ENCODE measurements around the gene SVOP. TPM values are rescaled to one million over a fixed set of nuclear protein-coding genes. Genes with fewer than 3 reads are reported as not detected.

Gene SVOP
- polyA plus RNA-seq, 1 donor: 0.31 TPM

- DNase-seq: no peak
Measured at GRCh38 chr12:108935159-108935763, 85.6 kb downstream of the SVOP start.

GRCh38 chr12:108933949-108934348, 86.9 kb downstream of the SVOP start:
- no peak for DNase-seq

- no peak for DNase-seq
Measured at GRCh38 chr12:108930756-108931155, 90.1 kb downstream of the SVOP start.

DNA sequence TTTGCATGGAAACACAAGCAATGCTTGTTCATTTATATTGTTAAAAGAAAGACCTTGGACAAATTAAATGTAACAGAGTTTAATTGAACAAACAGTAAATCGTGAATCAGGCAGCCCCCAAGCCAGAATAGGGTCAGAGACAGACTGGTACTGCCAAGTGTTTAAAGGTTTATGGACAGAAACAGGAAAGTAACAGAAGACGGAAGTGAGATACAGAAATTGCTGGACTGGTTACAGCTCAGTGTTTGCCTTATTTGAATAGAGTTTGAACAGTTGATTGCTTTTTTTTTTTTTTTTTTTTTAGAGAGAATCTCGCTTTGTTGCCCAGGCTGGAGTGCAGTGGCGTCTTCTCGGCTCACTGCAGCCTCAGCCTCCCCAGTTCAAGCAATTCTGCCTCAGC, 90.7 kb downstream of the SVOP start:
- no peak for DNase-seq

- DNase-seq: no peak
Measured at GRCh38 chr12:108928695-108929094, 92.2 kb downstream of the SVOP start.

GRCh38 chr12:108922918-108923317, 98.0 kb downstream of the SVOP start:
- no peak for DNase-seq

GRCh38 chr12:108921946-108922345, 98.9 kb downstream of the SVOP start:
- DNase-seq: no peak

DNA sequence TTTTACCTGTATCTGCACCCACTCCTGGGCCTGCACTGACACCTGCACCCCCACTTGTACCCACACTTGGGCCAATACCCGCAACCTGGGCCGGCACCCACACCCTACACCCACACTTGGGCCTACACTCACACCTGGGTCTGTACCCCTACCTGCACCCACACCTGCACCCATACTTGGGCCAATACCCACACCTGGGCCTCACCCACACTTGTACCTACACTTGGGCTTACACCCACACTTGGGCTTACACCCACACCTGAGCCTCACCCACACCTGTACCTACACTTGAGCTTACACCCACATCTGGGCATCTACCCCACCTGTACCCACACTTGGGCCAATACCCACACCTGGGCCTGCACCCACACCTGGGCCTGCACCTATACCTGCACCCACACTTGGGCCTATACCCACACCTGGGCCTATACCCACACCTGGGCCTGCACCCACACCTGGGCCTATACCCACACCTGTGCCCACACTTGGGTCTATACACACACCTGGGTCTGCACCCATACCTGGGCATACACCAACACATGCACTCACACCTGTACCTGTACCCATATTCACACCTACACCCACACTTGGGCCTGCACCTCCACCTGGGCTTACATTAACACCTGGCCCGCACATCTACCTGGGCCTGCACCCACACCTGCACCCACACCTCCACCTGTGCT, 101.8 kb downstream of the SVOP start:
- no peak for DNase-seq

- no peak for DNase-seq
Measured at GRCh38 chr12:108918206-108918605, 102.7 kb downstream of the SVOP start.

GRCh38 chr12:108916336-108916735, 104.5 kb downstream of the SVOP start:
- DNase-seq: no peak

- DNase-seq: no peak
Measured at GRCh38 chr12:108915632-108916133, 105.2 kb downstream of the SVOP start.

- DNase-seq: peak; percentile 36
Measured at GRCh38 chr12:108914121-108914531, 106.7 kb downstream of the SVOP start.

DNA sequence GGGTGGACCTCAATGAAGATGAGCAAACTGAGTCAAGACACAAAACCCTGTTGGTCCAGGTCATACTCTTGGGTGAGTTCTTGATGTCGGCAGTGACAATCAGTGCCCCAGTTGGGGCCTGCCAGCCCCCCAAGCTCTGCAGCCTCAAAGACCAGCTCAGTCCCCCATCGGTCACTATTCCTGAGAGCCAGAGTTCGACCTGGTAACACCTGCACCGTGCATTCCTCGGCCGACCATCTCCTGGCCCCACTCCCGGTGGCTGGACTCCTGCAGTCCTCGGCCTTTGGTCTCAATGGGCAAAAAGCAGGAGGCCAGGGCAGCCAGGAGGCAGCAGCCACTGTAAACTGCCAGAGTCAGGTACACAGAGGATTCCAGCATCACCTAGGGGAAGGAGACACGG, 108.5 kb downstream of the SVOP start:
- DNase-seq: no peak

GRCh38 chr12:108911915-108912314, 109.0 kb downstream of the SVOP start:
- DNase-seq: no peak

- no peak for DNase-seq
Measured at GRCh38 chr12:108910336-108910735, 110.5 kb downstream of the SVOP start.

DNA sequence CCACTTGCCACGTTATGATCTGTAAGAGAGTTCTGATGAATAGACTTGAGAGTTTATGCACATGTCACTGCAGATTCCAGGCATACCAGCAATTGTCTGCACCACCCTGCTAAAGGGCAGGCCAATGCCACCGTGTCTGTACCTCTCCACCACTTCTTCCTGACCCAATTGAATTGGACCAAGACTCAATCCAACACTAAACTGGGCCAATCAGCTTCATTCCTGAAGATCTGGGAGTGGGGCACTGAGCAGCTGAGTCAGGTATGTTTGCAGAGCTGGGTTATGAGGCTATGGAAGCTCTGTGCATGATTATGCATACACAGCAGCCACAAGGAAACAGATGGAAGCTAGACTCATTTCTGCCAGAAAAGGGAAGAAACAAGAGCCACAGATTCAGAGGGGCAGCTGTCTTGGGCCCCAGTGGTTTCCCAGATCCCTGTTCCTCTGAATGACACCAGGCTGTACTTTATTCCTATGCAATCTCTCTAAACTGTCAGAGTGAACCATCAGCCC, 113.0 kb downstream of the SVOP start:
- DNase-seq: peak; percentile 22

GRCh38 chr12:108906971-108907370, 113.9 kb downstream of the SVOP start:
- no peak for DNase-seq

- DNase-seq: no peak
Measured at GRCh38 chr12:108905725-108906124, 115.1 kb downstream of the SVOP start.

GRCh38 chr12:108899145-108899544, 121.7 kb downstream of the SVOP start:
- DNase-seq: no peak

DNA sequence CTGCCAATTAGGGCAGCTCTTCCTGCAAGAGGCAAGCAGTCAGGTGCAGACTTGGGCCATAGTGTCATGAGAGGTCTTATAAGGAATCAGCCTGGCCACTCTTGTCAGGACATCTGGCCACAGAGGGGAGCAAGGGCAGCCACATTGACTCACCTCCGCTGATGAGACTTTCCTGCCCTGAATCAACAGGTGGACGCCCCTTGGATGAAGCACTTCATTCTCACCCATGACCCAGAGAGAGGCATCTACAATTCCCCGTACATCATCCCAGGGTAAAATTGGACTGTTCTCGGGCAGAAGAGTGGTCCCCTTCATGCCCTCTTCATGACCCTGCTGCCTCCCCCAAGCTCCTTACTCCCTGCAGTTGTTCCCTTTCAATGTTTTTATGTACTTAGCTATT, 124.1 kb downstream of the SVOP start:
- no peak for DNase-seq

DNA sequence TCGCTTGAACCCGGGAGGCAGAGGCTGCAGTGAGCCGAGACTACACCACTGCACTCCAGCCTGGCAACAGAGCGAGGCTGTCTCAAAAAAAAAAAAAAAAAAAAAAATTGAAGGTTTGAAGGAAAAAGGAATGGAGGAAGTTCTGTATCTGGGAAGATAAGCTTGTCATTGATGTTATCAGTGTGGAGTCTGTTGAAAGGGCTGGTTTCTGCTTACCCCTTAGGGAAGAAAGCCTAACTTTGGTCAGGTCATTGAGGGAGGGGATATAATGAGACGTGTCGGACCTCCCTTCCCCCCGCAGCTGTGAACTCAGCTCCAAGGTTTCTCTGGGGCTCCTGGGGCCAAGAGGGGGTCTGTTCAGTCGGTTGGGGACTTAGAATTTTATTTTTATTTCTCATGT, 124.5 kb downstream of the SVOP start:
- no peak for DNase-seq

GRCh38 chr12:108895220-108895802, 125.6 kb downstream of the SVOP start:
- DNase-seq: no peak

DNA sequence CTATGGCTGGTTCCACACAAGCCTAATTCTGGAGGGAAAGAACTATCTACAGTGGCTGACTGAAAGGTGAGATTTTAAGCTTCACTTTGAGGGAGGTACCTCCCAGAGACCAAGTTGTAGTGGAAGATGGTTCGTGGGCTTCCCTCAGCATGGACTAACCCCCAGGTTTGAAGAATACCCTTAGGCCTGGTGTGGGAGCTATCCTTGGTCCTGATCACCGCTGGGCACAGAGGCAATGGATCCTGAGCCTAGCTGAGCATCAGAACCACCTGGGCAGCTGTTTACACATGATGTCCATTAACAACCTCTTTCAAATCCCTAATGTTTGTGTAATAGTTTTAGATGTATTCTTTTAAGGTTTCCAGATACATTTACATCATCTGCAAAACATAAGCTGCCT, 130.7 kb downstream of the SVOP start:
- no peak for DNase-seq

DNA sequence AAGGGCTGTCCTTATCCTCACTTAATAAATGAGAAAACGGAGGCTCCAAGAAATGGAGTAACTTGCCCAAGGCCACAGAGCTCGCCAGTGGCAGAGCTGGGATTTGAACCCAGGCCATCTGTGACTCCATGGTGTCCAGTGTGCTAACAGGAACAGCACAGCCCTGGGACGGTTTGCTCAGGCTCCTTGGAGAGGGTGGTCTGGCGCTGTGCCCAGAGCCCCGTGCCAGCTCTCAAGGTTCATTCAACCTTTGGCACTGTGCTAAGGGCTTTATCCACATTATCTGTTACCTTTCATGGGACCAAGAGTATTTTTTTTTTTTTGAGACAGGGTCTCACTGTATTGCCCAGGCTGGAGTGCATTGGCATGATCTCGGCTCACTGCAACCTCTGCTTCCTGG, 132.8 kb downstream of the SVOP start:
- DNase-seq: no peak

Measured in hindlimb muscle (tissue), 1 donor.